ENCODE results near the gene SRGAP1.

The SRGAP1 gene

DNA sequence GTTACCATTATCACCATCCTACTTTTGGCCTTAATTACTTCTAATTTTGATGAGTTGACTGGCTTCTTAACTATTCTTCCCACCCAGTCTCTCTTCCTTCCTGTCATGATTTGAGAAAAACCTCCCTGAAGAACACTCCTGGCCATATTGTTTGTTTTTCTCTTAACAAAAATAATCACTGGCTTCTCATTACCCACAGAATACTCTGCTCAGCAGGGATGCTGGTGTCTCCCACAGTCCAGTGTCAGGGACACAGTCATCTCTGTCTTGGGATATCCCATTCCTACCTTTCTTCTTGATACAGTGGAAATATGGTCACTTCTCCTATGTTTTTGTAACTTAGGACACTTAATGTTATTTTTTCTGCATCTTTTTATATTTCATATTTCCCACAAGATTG, 103.7 kb downstream of the SRGAP1 start:
- H3K4me3 ChIP-seq (replicated peaks; ENCODE audit: insufficient read depth, low read length) = no peak overlapping the region
- no peaks in the 10 kb centered on the region for H3K27me3 ChIP-seq (ENCODE audit: insufficient read depth, poor library complexity, severe bottlenecking)
- H3K27ac ChIP-seq (replicated peaks) = no peak overlapping the region
- TF ChIP-seq SPI1 (IDR thresholded peaks at IDR 0.05; ENCODE audit: borderline replicate concordance, low read depth) (no peak), POLR2AphosphoS5 (IDR thresholded peaks at IDR 0.05; ENCODE audit: low read depth) (no peak), GABPA (IDR thresholded peaks at IDR 0.05; ENCODE audit: low read depth) (no peak)
- TF ChIP-seq, protein P1, sequence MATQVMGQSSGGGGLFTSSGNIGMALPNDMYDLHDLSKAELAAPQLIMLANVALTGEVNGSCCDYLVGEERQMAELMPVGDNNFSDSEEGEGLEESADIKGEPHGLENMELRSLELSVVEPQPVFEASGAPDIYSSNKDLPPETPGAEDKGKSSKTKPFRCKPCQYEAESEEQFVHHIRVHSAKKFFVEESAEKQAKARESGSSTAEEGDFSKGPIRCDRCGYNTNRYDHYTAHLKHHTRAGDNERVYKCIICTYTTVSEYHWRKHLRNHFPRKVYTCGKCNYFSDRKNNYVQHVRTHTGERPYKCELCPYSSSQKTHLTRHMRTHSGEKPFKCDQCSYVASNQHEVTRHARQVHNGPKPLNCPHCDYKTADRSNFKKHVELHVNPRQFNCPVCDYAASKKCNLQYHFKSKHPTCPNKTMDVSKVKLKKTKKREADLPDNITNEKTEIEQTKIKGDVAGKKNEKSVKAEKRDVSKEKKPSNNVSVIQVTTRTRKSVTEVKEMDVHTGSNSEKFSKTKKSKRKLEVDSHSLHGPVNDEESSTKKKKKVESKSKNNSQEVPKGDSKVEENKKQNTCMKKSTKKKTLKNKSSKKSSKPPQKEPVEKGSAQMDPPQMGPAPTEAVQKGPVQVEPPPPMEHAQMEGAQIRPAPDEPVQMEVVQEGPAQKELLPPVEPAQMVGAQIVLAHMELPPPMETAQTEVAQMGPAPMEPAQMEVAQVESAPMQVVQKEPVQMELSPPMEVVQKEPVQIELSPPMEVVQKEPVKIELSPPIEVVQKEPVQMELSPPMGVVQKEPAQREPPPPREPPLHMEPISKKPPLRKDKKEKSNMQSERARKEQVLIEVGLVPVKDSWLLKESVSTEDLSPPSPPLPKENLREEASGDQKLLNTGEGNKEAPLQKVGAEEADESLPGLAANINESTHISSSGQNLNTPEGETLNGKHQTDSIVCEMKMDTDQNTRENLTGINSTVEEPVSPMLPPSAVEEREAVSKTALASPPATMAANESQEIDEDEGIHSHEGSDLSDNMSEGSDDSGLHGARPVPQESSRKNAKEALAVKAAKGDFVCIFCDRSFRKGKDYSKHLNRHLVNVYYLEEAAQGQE (IDR thresholded peaks at IDR 0.05; ENCODE audit: insufficient replicate concordance, low read depth) = no peak
- TF ChIP-seq, protein P2, sequence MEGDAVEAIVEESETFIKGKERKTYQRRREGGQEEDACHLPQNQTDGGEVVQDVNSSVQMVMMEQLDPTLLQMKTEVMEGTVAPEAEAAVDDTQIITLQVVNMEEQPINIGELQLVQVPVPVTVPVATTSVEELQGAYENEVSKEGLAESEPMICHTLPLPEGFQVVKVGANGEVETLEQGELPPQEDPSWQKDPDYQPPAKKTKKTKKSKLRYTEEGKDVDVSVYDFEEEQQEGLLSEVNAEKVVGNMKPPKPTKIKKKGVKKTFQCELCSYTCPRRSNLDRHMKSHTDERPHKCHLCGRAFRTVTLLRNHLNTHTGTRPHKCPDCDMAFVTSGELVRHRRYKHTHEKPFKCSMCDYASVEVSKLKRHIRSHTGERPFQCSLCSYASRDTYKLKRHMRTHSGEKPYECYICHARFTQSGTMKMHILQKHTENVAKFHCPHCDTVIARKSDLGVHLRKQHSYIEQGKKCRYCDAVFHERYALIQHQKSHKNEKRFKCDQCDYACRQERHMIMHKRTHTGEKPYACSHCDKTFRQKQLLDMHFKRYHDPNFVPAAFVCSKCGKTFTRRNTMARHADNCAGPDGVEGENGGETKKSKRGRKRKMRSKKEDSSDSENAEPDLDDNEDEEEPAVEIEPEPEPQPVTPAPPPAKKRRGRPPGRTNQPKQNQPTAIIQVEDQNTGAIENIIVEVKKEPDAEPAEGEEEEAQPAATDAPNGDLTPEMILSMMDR (IDR thresholded peaks at IDR 0.05; ENCODE audit: insufficient read depth, low read length) = no peak
- no peak for DNase-seq (ENCODE audit: low read depth in 1 of 2, low spot score in 1 of 2)

DNA sequence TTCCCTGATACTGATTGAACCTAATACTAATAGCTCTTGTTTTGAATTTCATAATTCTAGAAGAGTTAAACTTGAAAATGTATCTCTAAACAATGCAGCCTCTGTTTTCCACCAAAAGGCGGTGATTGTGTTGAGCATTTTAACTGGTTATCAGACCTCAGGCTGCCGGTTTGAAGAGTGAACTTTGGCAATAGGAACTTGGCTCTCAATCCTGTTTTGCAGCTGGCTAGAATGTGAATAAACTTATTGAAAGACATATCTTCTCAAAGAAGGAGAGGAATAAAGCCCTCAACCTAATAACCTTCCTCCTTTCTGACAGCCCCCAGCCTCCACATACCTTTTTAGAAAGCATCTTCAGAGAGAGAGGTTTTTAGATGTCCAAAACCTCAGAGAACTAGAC, 105.4 kb downstream of the SRGAP1 start:
- H3K27ac ChIP-seq (replicated peaks) = no peak overlapping the region
- no peak for DNase-seq (ENCODE audit: low read depth in 1 of 2, low spot score in 1 of 2)
- TF ChIP-seq, protein P2 (IDR thresholded peaks at IDR 0.05; ENCODE audit: insufficient read depth, low read length) = no peak
- TF ChIP-seq GABPA (IDR thresholded peaks at IDR 0.05; ENCODE audit: low read depth) = no peak
- TF ChIP-seq SPI1 (IDR thresholded peaks at IDR 0.05; ENCODE audit: borderline replicate concordance, low read depth) = no peak
- TF ChIP-seq POLR2AphosphoS5 (IDR thresholded peaks at IDR 0.05; ENCODE audit: low read depth) = no peak
- TF ChIP-seq, protein P1 (IDR thresholded peaks at IDR 0.05; ENCODE audit: insufficient replicate concordance, low read depth) = no peak
- H3K27me3 ChIP-seq (ENCODE audit: insufficient read depth, poor library complexity, severe bottlenecking) = no peaks in the 10 kb centered on the region
- H3K4me3 ChIP-seq (replicated peaks; ENCODE audit: insufficient read depth, low read length) = no peak overlapping the region

DNA sequence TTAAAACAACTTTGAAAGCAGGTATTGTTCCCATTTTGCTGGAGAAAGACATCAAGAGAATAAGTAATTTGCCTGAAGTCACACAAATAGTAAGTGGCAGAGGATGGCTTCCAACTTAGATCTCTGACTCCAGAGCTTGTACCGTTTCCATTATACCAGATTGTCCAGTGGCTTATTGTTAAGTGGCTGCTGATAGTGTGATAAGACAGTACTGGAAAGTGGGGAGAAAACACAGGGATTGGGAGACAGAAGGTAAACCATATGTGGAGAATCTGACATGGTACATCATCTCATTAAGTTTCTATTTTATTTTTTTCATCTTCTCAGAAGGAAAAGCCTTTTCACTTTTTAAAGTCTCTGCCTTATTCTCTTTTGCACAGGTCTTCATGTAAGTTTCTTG, 108.5 kb downstream of the SRGAP1 start:
- no peak for DNase-seq (ENCODE audit: low read depth in 1 of 2, low spot score in 1 of 2)
- Histone ChIP-seq H3K27ac (replicated peaks) (no peak overlapping the region), H3K27me3 (ENCODE audit: insufficient read depth, poor library complexity, severe bottlenecking) (no peaks in the 10 kb centered on the region), H3K4me3 (replicated peaks; ENCODE audit: insufficient read depth, low read length) (no peak overlapping the region)
- TF ChIP-seq, protein P1 (IDR thresholded peaks at IDR 0.05; ENCODE audit: insufficient replicate concordance, low read depth) = no peak
- TF ChIP-seq SPI1 (IDR thresholded peaks at IDR 0.05; ENCODE audit: borderline replicate concordance, low read depth) (no peak), POLR2AphosphoS5 (IDR thresholded peaks at IDR 0.05; ENCODE audit: low read depth) (no peak), GABPA (IDR thresholded peaks at IDR 0.05; ENCODE audit: low read depth) (no peak)
- TF ChIP-seq, protein P2 (IDR thresholded peaks at IDR 0.05; ENCODE audit: insufficient read depth, low read length) = no peak

All from HL-60 (cell line).